AG04449 (cell line): ENCODE data around the gene ARL6IP4.
A peak's percentile ranks its signal among the peaks of the same experiment; 100 is the strongest.

Source experiments
- CTCF ChIA-PET: fragments of 350-600 bp; formaldehyde crosslinking; extraction: SDS; loops from one replicate; lab custom pipeline; 2021; ENCODE audit warnings: antibody characterized with exemption; lab: Yijun Ruan, JAX
- POLR2A ChIA-PET: fragments of 400-600, 350-600 bp; formaldehyde crosslinking; extraction: SDS; loops from one replicate; lab custom pipeline; 2020; ENCODE audit warnings: antibody characterized with exemption, inconsistent platforms; lab: Yijun Ruan, JAX
- DNase-seq: peaks from one replicate; pipeline ENCODE4 v3.0.0-alpha.2; 2010; ENCODE audit warnings: low read depth, low spot score
- H3K4me3 ChIP-seq: 2 replicates; pipeline ENCODE4 v1.5.1; 2011; ENCODE audit warnings: low read depth, mild to moderate bottlenecking, control low read depth, low read length
- TF ChIP-seq, protein P1 (sequence below): IDR thresholded peaks from one replicate; pipeline ENCODE4 v1.5.1; 2011; ENCODE audit warnings: mild to moderate bottlenecking, moderate library complexity, low read length, control low read depth, inconsistent platforms; ENCODE audit not compliant: insufficient read depth; ENCODE audit errors: missing control alignments

Gene ARL6IP4

DNA sequence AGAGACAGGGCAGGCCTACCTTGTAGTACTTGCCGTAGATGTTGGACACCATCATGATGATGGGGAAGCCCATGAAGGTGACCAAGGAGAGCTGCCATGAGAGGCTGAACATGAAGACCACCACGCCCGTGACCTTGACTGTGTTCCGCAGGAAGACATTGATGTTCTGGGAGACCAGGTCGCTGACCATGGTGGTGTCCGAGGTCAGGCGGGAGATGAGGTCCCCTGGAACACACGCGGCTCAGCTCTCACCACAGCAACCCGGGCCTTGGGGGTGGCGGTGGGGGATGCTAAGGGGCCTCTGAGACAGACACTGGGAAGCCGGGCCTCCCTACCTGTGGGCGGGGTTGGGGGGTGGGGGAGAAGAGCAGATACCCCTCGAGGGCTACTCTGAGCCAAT, 31.9 kb upstream of the ARL6IP4 start:
- ChIA-PET POLR2A (no interaction called here), CTCF (interaction anchor here (0.9 to 17.1 kb wide), 6 partner anchors 11 to 311 kb away, joined by 3 to 449 read pairs (median 5); no protein-coding TSS in a partner anchor)
- no peak overlapping the region for H3K4me3 ChIP-seq
- no peak for DNase-seq
- TF ChIP-seq, protein P1, sequence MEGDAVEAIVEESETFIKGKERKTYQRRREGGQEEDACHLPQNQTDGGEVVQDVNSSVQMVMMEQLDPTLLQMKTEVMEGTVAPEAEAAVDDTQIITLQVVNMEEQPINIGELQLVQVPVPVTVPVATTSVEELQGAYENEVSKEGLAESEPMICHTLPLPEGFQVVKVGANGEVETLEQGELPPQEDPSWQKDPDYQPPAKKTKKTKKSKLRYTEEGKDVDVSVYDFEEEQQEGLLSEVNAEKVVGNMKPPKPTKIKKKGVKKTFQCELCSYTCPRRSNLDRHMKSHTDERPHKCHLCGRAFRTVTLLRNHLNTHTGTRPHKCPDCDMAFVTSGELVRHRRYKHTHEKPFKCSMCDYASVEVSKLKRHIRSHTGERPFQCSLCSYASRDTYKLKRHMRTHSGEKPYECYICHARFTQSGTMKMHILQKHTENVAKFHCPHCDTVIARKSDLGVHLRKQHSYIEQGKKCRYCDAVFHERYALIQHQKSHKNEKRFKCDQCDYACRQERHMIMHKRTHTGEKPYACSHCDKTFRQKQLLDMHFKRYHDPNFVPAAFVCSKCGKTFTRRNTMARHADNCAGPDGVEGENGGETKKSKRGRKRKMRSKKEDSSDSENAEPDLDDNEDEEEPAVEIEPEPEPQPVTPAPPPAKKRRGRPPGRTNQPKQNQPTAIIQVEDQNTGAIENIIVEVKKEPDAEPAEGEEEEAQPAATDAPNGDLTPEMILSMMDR: no peak

DNA sequence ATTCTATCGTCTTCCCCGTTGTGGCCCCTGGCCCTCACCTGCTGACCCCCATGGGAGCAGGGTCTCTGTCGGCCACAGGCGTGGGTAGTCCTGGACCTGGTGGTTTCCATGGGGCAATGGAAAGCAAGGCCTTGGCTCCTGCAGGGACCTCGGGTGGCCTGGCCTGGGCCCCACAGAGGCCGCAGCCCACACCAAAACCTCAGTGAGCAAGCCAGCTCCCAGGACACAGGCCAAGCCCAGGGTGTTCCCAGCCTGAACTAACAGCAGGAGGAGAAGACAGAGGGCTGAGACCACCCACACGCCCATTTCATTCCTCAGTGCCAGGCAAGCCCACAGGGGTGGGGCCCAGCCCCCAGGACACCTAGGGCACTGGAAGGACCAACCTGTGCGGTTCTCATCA, 31.1 kb upstream of the ARL6IP4 start:
- no peak overlapping the region for H3K4me3 ChIP-seq
- no peak for DNase-seq
- CTCF ChIA-PET: interaction anchor here (0.9 to 17.1 kb wide), 4 partner anchors 54 to 155 kb away, joined by 3 to 449 read pairs (median 8); no protein-coding TSS in a partner anchor
- POLR2A ChIA-PET: no interaction called here
- TF ChIP-seq, protein P1: no peak

DNA sequence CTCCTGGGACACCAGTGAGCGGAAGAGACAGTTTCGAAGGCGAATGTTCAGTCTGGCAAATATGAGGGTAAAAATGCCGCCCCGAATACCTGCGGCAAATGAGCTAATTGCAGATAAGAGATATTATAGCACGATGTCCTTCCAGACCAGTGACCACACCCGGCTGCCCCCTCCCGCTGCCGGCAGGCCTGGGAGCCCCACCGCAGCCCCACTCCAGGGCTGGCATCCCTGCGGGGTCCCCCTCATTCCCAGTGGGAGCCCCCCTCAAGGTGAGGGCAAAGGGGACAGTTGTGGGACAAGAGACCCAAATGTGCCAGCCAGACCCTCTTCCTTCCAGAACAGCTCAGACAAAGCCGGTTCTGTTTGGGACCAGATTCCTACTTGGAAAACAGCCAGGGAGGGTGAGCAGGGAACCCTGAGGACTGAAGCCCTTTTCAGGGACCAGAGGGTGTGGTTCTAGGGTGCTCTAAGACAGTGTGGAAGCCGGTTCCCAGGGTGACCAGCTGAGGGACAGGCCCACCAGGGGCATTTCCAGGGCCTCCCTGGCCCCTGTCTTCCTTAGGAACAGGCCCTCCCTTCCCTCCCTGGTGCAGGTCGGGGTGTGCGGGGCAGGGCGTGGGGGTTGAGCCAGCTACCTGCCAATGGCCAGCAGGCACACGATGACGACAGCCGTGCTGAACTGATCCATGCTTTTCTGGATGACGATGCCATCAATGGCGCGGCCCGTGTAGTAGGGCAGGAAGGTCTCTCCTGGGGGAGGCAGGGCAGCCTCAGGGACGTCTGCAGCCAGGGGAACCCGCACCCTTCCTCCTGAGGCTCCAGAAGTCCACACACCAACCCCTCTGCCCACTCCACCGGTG, 30.4 kb upstream of the ARL6IP4 start:
- ChIA-PET CTCF (interaction anchor here (0.9 to 17.1 kb wide), 5 partner anchors 14 to 159 kb away, joined by 3 to 449 read pairs (median 10); no protein-coding TSS in a partner anchor), POLR2A (no interaction called here)
- no peak overlapping the region for H3K4me3 ChIP-seq
- TF ChIP-seq, protein P1: no peak
- no peak for DNase-seq

DNA sequence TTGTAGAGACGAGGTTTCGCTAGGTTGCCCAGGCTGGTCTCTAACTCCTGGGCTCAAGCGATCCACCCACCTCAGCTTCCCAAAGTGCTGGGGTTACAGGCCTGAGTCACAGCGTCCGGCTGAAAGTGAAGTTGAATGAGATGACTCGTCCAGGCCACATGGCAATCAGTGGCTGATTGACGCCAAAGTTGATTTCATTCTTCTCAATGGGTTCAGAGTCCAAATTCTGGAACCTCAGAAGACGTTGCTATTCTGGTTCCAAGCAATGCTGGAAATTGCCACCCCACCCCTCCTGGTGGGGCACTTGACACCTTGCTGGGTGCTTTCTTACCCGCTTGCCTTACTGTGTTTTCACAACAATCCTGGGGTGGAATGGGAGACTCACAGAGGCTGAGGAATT, 29.1 kb upstream of the ARL6IP4 start:
- no peak overlapping the region for H3K4me3 ChIP-seq
- DNase-seq: no peak
- TF ChIP-seq, protein P1: no peak
- CTCF ChIA-PET: interaction anchor here (1.0 to 17.1 kb wide), 11 partner anchors 12 to 287 kb away, joined by 3 to 449 read pairs (median 8); no protein-coding TSS in a partner anchor
- POLR2A ChIA-PET: interaction anchor here (0.7 kb wide), 1 partner anchor 15 kb away, joined by 3 read pairs; the partner anchor contains the start of gene ABCB9

DNA sequence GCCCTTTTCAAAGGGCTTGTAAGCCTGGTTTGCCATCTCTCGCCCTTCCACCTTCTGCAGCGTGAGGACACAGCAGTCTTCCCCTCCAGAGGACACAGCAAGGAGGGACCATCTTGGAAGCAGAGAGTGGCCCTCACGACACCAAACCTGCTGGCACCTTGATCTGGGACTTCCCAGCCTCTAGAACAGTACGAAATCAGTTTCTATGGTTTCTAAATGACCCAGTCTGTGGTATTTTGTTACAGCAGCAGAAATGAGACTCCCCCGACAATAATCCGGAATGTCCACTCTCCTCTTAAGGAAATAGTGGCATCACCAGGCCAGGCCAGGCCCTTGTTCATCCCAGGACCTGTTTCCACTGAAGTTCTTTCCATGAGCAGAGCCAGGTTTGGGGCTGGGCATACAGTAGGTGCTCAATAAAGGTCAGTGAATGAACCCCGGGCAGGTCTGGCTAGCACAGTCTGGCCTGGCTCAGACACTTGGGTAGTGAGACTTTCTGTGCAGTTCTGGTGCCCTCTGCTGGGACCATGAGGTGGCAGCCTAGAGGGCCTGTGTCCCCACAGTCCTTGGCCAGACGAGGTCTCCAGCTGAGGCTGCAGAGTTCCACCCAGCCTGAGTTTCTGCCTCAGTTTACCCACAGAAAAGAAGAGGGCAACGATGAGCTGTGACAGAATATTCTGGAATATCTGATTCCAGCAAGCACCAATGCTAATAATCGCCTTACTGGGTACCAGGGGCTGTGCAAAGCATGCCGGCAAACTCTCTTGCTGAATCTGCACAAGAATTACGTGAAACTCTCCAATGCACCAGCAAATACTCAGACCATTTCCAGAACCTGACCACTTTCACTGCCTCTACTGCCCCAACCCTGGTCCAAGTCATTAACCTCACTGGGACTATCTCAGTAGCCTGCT, 28.2 kb upstream of the ARL6IP4 start:
- DNase-seq: no peak
- ChIA-PET POLR2A (interaction anchor here (1.2 kb wide), 1 partner anchor 89 kb away, joined by 3 read pairs; no protein-coding TSS in a partner anchor), CTCF (interaction anchor here (0.6 to 17.1 kb wide), 29 partner anchors 9 to 314 kb away, joined by 3 to 449 read pairs (median 5); partner anchors contain the start of genes MPHOSPH9 and MTRFR)
- no peak overlapping the region for H3K4me3 ChIP-seq
- TF ChIP-seq, protein P1: peak; percentile 96
